ENCODE results near the gene IFNL2. TPM values are rescaled to one million over a fixed set of nuclear protein-coding genes. Genes with fewer than 3 reads are reported as not detected.

The IFNL2 gene
- polyA plus RNA-seq, 1 experiment: not detected

DNA sequence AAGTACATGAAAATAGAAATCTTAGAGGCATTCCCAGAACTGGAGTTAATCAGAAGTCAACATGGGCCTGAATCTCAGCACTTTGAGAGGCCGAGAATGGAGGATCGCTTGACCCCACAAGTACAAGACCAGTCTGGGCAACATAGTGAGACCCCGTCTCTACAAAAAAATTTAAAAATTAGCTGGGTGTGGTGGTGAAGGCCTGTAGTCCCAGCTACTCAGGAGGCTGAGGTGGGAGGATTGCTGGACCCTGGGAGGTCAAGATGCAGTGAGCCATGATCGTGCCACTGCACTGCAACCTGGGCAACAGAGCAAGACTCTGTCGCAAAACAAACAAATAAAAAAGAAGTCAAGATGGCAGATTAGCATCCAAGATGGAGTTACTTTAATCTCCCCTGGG is 8.5 kb downstream of the IFNL2 start:
- Histone ChIP-seq H3K9me3 (ENCODE audit: control insufficient read depth, insufficient read depth, low read length) (no peaks in the 10 kb centered on the region), H3K27ac (ENCODE audit: low read depth, low read length) (no peak overlapping the region), H3K27me3 (ENCODE audit: control insufficient read depth, insufficient read depth, low read length) (peaks cover 13% of the 10 kb centered on the region), H3K4me3 (ENCODE audit: low read depth, low read length) (no peak overlapping the region)
- ChIA-PET CTCF (interaction anchor here (0.7 kb wide), 1 partner anchor 346 kb away, joined by 3 read pairs; the partner anchor contains the start of genes MRPS12 and SARS2), POLR2A (no interaction called here)
- no peak for TF ChIP-seq CTCF (IDR thresholded peaks at IDR 0.05; ENCODE audit: low read depth, low read length)
- DNase-seq (ENCODE audit: low read depth, low spot score): no peak

- DNase-seq (ENCODE audit: low read depth, low spot score): no peak
- Histone ChIP-seq H3K9me3 (ENCODE audit: control insufficient read depth, insufficient read depth, low read length) (no peaks in the 10 kb centered on the region), H3K4me3 (ENCODE audit: low read depth, low read length) (no peak overlapping the region), H3K27me3 (ENCODE audit: control insufficient read depth, insufficient read depth, low read length) (peaks cover 13% of the 10 kb centered on the region), H3K27ac (ENCODE audit: low read depth, low read length) (no peak overlapping the region)
- ChIA-PET CTCF (no interaction called here), POLR2A (no interaction called here)
- TF ChIP-seq CTCF (IDR thresholded peaks at IDR 0.05; ENCODE audit: low read depth, low read length): no peak
These were observed 9.4 kb downstream of the IFNL2 start for GRCh38 chr19:39277598-39277997.

DNA sequence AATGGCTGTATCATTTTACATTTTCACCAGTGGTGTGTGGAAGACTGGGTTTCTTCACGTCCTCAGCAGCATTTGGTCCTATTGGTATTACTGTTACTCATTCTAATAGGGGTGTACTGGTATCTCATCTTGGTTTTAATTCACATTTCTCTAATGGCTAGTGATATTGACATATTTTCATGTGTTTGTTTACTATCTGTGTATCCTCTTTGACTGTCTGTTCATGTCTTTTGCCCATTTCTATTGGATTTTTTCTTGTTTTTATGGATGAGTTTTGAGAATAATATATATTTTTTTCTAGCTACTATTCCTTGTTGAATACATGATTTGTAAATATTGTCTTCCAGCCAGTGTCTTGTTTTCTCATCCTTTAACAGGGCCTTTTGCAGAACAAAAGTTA is 13.8 kb downstream of the IFNL2 start:
- DNase-seq (ENCODE audit: low read depth, low spot score): no peak
- ChIA-PET CTCF (no interaction called here), POLR2A (interaction anchor here (0.6 kb wide), 1 partner anchor 1288 kb away, joined by 8 read pairs; no protein-coding TSS in a partner anchor)
- Histone ChIP-seq H3K4me3 (ENCODE audit: low read depth, low read length) (no peak overlapping the region), H3K27ac (ENCODE audit: low read depth, low read length) (no peak overlapping the region), H3K9me3 (ENCODE audit: control insufficient read depth, insufficient read depth, low read length) (no peaks in the 10 kb centered on the region), H3K27me3 (ENCODE audit: control insufficient read depth, insufficient read depth, low read length) (peaks cover 3% of the 10 kb centered on the region)
- TF ChIP-seq CTCF (IDR thresholded peaks at IDR 0.05; ENCODE audit: low read depth, low read length): no peak

DNA sequence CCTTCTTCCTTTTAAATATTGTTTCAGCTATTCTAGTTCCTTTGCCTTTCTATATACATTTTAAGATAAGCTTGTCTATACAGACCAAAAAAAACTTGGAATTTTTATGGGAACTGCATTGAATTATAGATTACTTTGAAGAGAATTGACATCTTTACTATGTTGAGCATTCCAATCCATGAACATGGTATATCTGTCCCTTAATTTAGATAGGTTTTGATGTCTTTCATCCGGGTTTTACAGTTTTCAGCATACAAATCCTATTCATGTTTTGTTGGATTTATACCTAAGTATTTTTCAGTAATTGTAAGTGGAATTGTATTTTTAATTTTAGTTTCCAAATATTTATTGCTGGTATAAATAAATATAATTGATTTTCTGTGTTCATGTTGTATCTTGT is 15.8 kb downstream of the IFNL2 start:
- ChIA-PET CTCF (no interaction called here), POLR2A (no interaction called here)
- peaks cover 4% of the 10 kb centered on the region for H3K27me3 ChIP-seq (ENCODE audit: control insufficient read depth, insufficient read depth, low read length)
- TF ChIP-seq CTCF (IDR thresholded peaks at IDR 0.05; ENCODE audit: low read depth, low read length): no peak
- no peak for DNase-seq (ENCODE audit: low read depth, low spot score)
- H3K27ac ChIP-seq (ENCODE audit: low read depth, low read length): no peak overlapping the region
- no peak overlapping the region for H3K4me3 ChIP-seq (ENCODE audit: low read depth, low read length)
- H3K9me3 ChIP-seq (ENCODE audit: control insufficient read depth, insufficient read depth, low read length): no peaks in the 10 kb centered on the region

- Histone ChIP-seq H3K27me3 (ENCODE audit: control insufficient read depth, insufficient read depth, low read length) (peaks cover 21% of the 10 kb centered on the region), H3K27ac (ENCODE audit: low read depth, low read length) (no peak overlapping the region), H3K9me3 (ENCODE audit: control insufficient read depth, insufficient read depth, low read length) (no peaks in the 10 kb centered on the region), H3K4me3 (ENCODE audit: low read depth, low read length) (no peak overlapping the region)
- ChIA-PET CTCF (no interaction called here), POLR2A (no interaction called here)
- no peak for DNase-seq (ENCODE audit: low read depth, low spot score)
- TF ChIP-seq CTCF (IDR thresholded peaks at IDR 0.05; ENCODE audit: low read depth, low read length): no peak
These were observed 25.2 kb downstream of the IFNL2 start for GRCh38 chr19:39293394-39293793.
